Gastroesophageal sphincter (tissue), 3 donors: ENCODE results near the gene SOWAHC.
"Not testable (repeated sequence)": the region's sequence is repeated elsewhere in the genome, so short reads cannot be mapped to it uniquely, and the experiment has no call there.

Experiments used
- POLR2AphosphoS5 ChIP-seq: sonication (generic); formaldehyde crosslinking; IDR thresholded peaks from one replicate; pipeline ENCODE4 v1.6.1; 2017; ENCODE audit warnings: antibody characterized with exemption
- TF ChIP-seq, protein P1 (sequence below), 4 experiments: fragments of 200-600 bp in 2 of 4; fragments of 450-650 bp in 2 of 4; sonication (generic) in 1 of 4; IDR thresholded peaks; one replicate each; pipeline ENCODE4 v1.5.1; 2017 to 2019; ENCODE audit warnings: antibody characterized with exemption in 4 of 4, mild to moderate bottlenecking in 2 of 4, moderate library complexity in 2 of 4

DNA sequence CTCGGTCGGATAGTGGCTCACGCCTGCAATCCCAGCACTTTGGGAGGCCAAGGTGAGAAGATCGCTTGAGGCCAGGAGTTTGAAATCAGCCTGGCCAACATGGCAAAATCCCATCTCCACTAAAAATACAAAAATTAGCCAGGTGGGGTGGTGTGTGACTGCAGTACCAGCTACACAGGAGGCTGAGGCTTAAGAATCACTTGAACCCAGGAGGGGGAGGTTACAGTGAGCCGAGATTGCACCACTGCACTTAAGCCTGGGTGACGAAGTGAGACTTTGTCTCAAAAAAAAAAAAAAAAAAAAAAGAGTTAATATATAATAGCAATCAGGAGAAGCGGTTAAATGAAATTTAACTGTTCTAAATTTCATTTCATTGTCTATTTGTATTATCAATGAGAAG is 36.5 kb upstream of the SOWAHC start:
- TF ChIP-seq POLR2AphosphoS5 = not testable (repeated sequence)
- TF ChIP-seq, protein P1, sequence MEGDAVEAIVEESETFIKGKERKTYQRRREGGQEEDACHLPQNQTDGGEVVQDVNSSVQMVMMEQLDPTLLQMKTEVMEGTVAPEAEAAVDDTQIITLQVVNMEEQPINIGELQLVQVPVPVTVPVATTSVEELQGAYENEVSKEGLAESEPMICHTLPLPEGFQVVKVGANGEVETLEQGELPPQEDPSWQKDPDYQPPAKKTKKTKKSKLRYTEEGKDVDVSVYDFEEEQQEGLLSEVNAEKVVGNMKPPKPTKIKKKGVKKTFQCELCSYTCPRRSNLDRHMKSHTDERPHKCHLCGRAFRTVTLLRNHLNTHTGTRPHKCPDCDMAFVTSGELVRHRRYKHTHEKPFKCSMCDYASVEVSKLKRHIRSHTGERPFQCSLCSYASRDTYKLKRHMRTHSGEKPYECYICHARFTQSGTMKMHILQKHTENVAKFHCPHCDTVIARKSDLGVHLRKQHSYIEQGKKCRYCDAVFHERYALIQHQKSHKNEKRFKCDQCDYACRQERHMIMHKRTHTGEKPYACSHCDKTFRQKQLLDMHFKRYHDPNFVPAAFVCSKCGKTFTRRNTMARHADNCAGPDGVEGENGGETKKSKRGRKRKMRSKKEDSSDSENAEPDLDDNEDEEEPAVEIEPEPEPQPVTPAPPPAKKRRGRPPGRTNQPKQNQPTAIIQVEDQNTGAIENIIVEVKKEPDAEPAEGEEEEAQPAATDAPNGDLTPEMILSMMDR (IDR thresholded peaks at IDR 0.05) = not testable (repeated sequence)
